KG1 (cell line): ENCODE data around the gene CACNA1C.
"Not testable (repeated sequence)": the region's sequence is repeated elsewhere in the genome, so short reads cannot be mapped to it uniquely, and the experiment has no call there.

Source experiments
- DNase-seq: peaks from one replicate; lab custom pipeline; 2025; lab: John Stamatoyannopoulos, UW

The CACNA1C gene

GRCh38 chr12:2234091-2234490, 181.3 kb downstream of the CACNA1C start:
- no peak for DNase-seq

- no peak for DNase-seq
These were observed 182.0 kb downstream of the CACNA1C start for GRCh38 chr12:2234646-2235350.

GRCh38 chr12:2236506-2237294, 183.9 kb downstream of the CACNA1C start:
- no peak for DNase-seq

- DNase-seq = no peak
These were observed 185.3 kb downstream of the CACNA1C start for GRCh38 chr12:2238111-2238510.

- DNase-seq = no peak
These were observed 186.6 kb downstream of the CACNA1C start for GRCh38 chr12:2239381-2239871.

GRCh38 chr12:2240390-2240789, 187.6 kb downstream of the CACNA1C start:
- no peak for DNase-seq

- DNase-seq = no peak
These were observed 188.2 kb downstream of the CACNA1C start for GRCh38 chr12:2240984-2241383.

GRCh38 chr12:2242216-2242615, 189.4 kb downstream of the CACNA1C start:
- DNase-seq = no peak

GRCh38 chr12:2242816-2243215, 190.0 kb downstream of the CACNA1C start:
- DNase-seq = no peak

GRCh38 chr12:2243275-2243674, 190.5 kb downstream of the CACNA1C start:
- no peak for DNase-seq

- DNase-seq = no peak
These were observed 191.4 kb downstream of the CACNA1C start for GRCh38 chr12:2244013-2244861.

GRCh38 chr12:2246358-2246757, 193.6 kb downstream of the CACNA1C start:
- no peak for DNase-seq

- no peak for DNase-seq
These were observed 194.3 kb downstream of the CACNA1C start for GRCh38 chr12:2247120-2247519.

- DNase-seq = no peak
These were observed 194.8 kb downstream of the CACNA1C start for GRCh38 chr12:2247596-2247995.

- no peak for DNase-seq
These were observed 195.5 kb downstream of the CACNA1C start for GRCh38 chr12:2248087-2248900.

GRCh38 chr12:2248901-2249381, 196.2 kb downstream of the CACNA1C start:
- no peak for DNase-seq

GRCh38 chr12:2250797-2251196, 198.0 kb downstream of the CACNA1C start:
- DNase-seq = no peak

- DNase-seq = no peak
These were observed 198.9 kb downstream of the CACNA1C start for GRCh38 chr12:2251526-2252209.

GRCh38 chr12:2255311-2255710, 202.5 kb downstream of the CACNA1C start:
- DNase-seq = no peak

- not testable (repeated sequence) for DNase-seq
These were observed 202.9 kb downstream of the CACNA1C start for GRCh38 chr12:2255731-2256130.

- DNase-seq = no peak
These were observed 203.7 kb downstream of the CACNA1C start for GRCh38 chr12:2256453-2256852.
